AG04450 (cell line): ENCODE measurements around the gene AMMECR1. TPM values are rescaled to one million over a fixed set of nuclear protein-coding genes. Genes with fewer than 3 reads are reported as not detected.

ENCODE experiments used
- CTCF ChIA-PET: fragments of 300-600, 350-600 bp; formaldehyde crosslinking; extraction: SDS; loops from one replicate; lab custom pipeline; 2022; ENCODE audit warnings: antibody characterized with exemption, inconsistent platforms; lab: Charles Lee
- POLR2A ChIA-PET: fragments of 350-600 bp; formaldehyde crosslinking; extraction: SDS; loops from one replicate; lab custom pipeline; 2021; ENCODE audit warnings: antibody characterized with exemption, inconsistent platforms; lab: Yijun Ruan, JAX
- DNase-seq: peaks from one replicate; pipeline ENCODE4 v3.0.0-alpha.2; 2011; ENCODE audit warnings: low read depth, low spot score
- H3K27ac ChIP-seq: one replicate; pipeline ENCODE4 v1.5.1; 2012; ENCODE audit warnings: low read depth, low read length, control low read depth
- H3K27me3 ChIP-seq: one replicate; pipeline ENCODE4 v1.6.0; 2012; ENCODE audit warnings: low read length; ENCODE audit not compliant: control insufficient read depth, insufficient read depth
- H3K4me3 ChIP-seq: 2 replicates; pipeline ENCODE4 v1.5.1; 2011; ENCODE audit warnings: mild to moderate bottlenecking, low read depth, low read length, control low read depth
- H3K9me3 ChIP-seq: 2 replicates; pipeline ENCODE4 v1.5.1; 2012; ENCODE audit warnings: low read length; ENCODE audit not compliant: control insufficient read depth, insufficient read depth
- polyA plus RNA-seq: library from polyadenylated mRNA; depleted of rRNA; stranded (reverse); fragments of >200 nt; gene quantifications from 2 replicates; pipeline ENCODE4 v1.2.3, GENCODE V29; 2011
- TF ChIP-seq, protein P1 (sequence below): IDR thresholded peaks from 2 replicates; pipeline ENCODE4 v1.5.1; 2011; ENCODE audit warnings: low read depth, low read length, control low read depth, inconsistent platforms

Gene AMMECR1
- polyA plus RNA-seq, 1 experiment = 13.0 TPM

DNA sequence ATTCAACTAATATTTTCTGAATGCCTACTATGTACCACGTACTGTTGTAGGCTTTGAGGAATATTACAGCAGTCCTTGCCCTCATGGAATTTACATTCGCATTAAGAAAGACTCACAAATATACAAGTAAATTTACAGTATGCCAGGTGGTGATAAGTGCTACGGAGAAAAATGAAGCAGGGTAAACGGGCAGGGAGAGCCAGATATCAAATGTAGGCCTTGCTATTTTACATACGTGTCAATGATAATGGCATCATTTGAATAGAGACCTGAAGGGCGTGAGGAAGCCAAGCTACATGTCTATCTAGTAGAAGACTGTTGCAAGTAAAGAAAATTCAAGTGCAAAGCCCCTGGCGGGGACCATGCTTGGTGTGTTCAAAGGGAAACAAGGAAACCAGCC, 65.2 kb downstream of the AMMECR1 start:
- CTCF ChIA-PET = interaction anchor here (1.4 kb wide), 1 partner anchor 155 kb away, joined by 3 read pairs; no protein-coding TSS in a partner anchor
- Histone ChIP-seq H3K9me3 (no peaks in the 10 kb centered on the region), H3K27ac (no peak overlapping the region), H3K4me3 (no peak overlapping the region), H3K27me3 (no peaks in the 10 kb centered on the region)
- TF ChIP-seq, protein P1, sequence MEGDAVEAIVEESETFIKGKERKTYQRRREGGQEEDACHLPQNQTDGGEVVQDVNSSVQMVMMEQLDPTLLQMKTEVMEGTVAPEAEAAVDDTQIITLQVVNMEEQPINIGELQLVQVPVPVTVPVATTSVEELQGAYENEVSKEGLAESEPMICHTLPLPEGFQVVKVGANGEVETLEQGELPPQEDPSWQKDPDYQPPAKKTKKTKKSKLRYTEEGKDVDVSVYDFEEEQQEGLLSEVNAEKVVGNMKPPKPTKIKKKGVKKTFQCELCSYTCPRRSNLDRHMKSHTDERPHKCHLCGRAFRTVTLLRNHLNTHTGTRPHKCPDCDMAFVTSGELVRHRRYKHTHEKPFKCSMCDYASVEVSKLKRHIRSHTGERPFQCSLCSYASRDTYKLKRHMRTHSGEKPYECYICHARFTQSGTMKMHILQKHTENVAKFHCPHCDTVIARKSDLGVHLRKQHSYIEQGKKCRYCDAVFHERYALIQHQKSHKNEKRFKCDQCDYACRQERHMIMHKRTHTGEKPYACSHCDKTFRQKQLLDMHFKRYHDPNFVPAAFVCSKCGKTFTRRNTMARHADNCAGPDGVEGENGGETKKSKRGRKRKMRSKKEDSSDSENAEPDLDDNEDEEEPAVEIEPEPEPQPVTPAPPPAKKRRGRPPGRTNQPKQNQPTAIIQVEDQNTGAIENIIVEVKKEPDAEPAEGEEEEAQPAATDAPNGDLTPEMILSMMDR = no peak
- no peak for DNase-seq
- POLR2A ChIA-PET = no interaction called here

- no peaks in the 10 kb centered on the region for H3K27me3 ChIP-seq
- TF ChIP-seq, protein P1 = no peak
- POLR2A ChIA-PET = no interaction called here
- CTCF ChIA-PET = no interaction called here
- H3K27ac ChIP-seq = no peak overlapping the region
- H3K4me3 ChIP-seq = no peak overlapping the region
- no peak for DNase-seq
- no peaks in the 10 kb centered on the region for H3K9me3 ChIP-seq
Measured at GRCh38 chrX:110251961-110252360, 65.9 kb downstream of the AMMECR1 start.

DNA sequence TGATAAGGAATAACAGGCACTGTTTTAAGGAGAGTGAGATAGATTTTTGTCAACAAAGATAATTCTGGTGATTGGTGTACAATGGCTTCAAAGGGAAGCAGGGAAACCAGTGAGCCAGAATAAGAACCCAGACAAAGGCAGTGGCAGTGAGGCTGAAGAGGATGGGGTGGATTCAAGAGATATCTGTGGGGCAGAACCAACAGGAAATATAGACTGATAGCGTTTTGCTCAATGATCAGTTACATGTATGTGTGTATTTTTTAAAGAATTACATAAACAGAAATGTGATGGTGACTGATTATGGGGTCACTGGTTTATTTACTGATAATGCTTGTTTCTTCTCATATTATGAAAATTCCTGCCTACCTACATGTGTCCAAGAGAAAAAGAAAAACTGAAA, 66.4 kb downstream of the AMMECR1 start:
- ChIA-PET CTCF (no interaction called here), POLR2A (no interaction called here)
- no peaks in the 10 kb centered on the region for H3K27me3 ChIP-seq
- H3K9me3 ChIP-seq = no peaks in the 10 kb centered on the region
- TF ChIP-seq, protein P1 = no peak
- no peak overlapping the region for H3K27ac ChIP-seq
- H3K4me3 ChIP-seq = no peak overlapping the region
- DNase-seq = no peak

DNA sequence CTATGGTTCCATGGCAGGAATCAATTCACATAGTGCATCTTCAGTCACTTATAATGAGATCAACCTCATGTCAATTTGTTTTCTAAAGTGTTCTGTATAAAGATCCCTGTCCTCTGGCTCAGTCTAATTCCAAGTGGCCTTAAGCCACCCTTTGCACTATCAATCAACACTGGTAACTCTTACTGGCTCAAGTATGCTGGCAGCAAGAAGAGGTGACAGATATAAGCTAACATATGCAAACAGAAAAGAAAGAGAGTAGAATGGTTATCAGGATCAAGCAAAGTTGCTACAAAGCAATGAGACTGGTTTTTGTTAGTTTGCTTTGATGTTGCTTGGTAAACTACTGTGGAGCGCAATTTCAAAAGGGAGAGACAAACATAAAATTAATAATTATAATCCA, 67.0 kb downstream of the AMMECR1 start:
- no peak overlapping the region for H3K27ac ChIP-seq
- no peak for DNase-seq
- no peaks in the 10 kb centered on the region for H3K27me3 ChIP-seq
- POLR2A ChIA-PET = no interaction called here
- no peak overlapping the region for H3K4me3 ChIP-seq
- TF ChIP-seq, protein P1 = no peak
- CTCF ChIA-PET = no interaction called here
- H3K9me3 ChIP-seq = no peaks in the 10 kb centered on the region

GRCh38 chrX:110248578-110248977, 69.3 kb downstream of the AMMECR1 start:
- ChIA-PET CTCF (no interaction called here), POLR2A (no interaction called here)
- no peak overlapping the region for H3K4me3 ChIP-seq
- no peaks in the 10 kb centered on the region for H3K27me3 ChIP-seq
- TF ChIP-seq, protein P1 = no peak
- H3K9me3 ChIP-seq = no peaks in the 10 kb centered on the region
- no peak overlapping the region for H3K27ac ChIP-seq
- DNase-seq = no peak
